B cell (primary cell): ENCODE results near the gene PRKAG2. TPM values are rescaled to one million over a fixed set of nuclear protein-coding genes. Genes with fewer than 3 reads are reported as not detected.

Experiments used
- ATAC-seq: fragments of 200-7000 bp; cut with Tn5 transposase; one replicate; pipeline ENCODE4 v1.10.0; 2021; ENCODE audit warnings: low read depth, mild to moderate bottlenecking, moderate number of reproducible peaks, moderate library complexity
- CTCF ChIA-PET: fragments of 350-600 bp; sonication (Branson Sonifier 250); formaldehyde crosslinking; loops from one replicate; lab custom pipeline; 2021; ENCODE audit warnings: antibody characterized with exemption, inconsistent platforms; lab: Charles Lee
- POLR2A ChIA-PET: fragments of 350-600 bp; sonication (Branson Sonifier 250); formaldehyde crosslinking; loops from one replicate; lab custom pipeline; 2021; ENCODE audit warnings: antibody characterized with exemption; lab: Charles Lee
- DNase-seq: peaks from one replicate; pipeline ENCODE4 v3.0.0; 2013
- H2AFZ ChIP-seq: 2 replicates; pipeline ENCODE4 v1.6.1; 2012; ENCODE audit warnings: mild to moderate bottlenecking, low read depth, low read length; ENCODE audit not compliant: insufficient read depth, poor library complexity, severe bottlenecking
- H3K27ac ChIP-seq, 2 donors: 1 replicate in 1 of 2; 2 replicates in 1 of 2; pipeline ENCODE4 v1.5.1; 2012 to 2013; ENCODE audit warnings: low read length in 2 of 2, mild to moderate bottlenecking in 2 of 2, moderate library complexity in 1 of 2
- H3K27me3 ChIP-seq, 4 experiments: fragments of 200-600 bp in 1 of 4; sonication (generic) in 1 of 4; replicated peaks in 1 of 4; 1 replicate in 2 of 4; 2 replicates in 2 of 4; pipeline versions ENCODE4 v1.6.1 to v1.7.0; 2013 to 2016; ENCODE audit warnings: low read length in 3 of 4, mild to moderate bottlenecking in 2 of 4, mixed read lengths in 1 of 4, moderate library complexity in 1 of 4; ENCODE audit not compliant: insufficient read depth in 4 of 4, control insufficient read depth in 3 of 4; ENCODE audit errors: control extremely low read depth in 1 of 4
- H3K36me3 ChIP-seq, 2 experiments: replicated peaks in 1 of 2; 1 replicate in 1 of 2; 2 replicates in 1 of 2; pipeline versions ENCODE4 v1.6.1 to v1.7.1; 2013; ENCODE audit warnings: low read length in 1 of 2; ENCODE audit not compliant: insufficient read depth in 2 of 2, control insufficient read depth in 1 of 2; ENCODE audit errors: control extremely low read depth in 1 of 2, extremely low read depth in 1 of 2
- H3K4me1 ChIP-seq, 2 donors: fragments of 200-600 bp in 1 of 2; sonication (generic) in 1 of 2; 1 replicate in 1 of 2; 2 replicates in 1 of 2; pipeline versions ENCODE4 v1.5.1 to v1.6.1; 2013 to 2017; ENCODE audit warnings: low read length in 2 of 2; ENCODE audit not compliant: control insufficient read depth in 2 of 2, insufficient read depth in 2 of 2
- H3K4me2 ChIP-seq: replicated peaks from 2 replicates; pipeline ENCODE3; 2012; ENCODE audit warnings: mild to moderate bottlenecking, low read depth, low read length; ENCODE audit not compliant: poor library complexity, severe bottlenecking
- H3K4me3 ChIP-seq, 5 experiments: fragments of 200-600 bp in 1 of 5; sonication (generic) in 1 of 5; 1 replicate in 3 of 5; 2 replicates in 2 of 5; pipeline versions ENCODE4 v1.5.1 to v1.7.0; 2011 to 2016; ENCODE audit warnings: low read length in 4 of 5, mild to moderate bottlenecking in 4 of 5, low read depth in 2 of 5, control low read depth in 1 of 5, moderate library complexity in 1 of 5; ENCODE audit not compliant: insufficient read depth in 1 of 5; ENCODE audit errors: control extremely low read depth in 1 of 5, extremely low read depth in 1 of 5
- H3K79me2 ChIP-seq: fragments of 200-600 bp; sonication (generic); one replicate; pipeline ENCODE4 v1.6.0; 2016; ENCODE audit warnings: low read length; ENCODE audit not compliant: control insufficient read depth, insufficient read depth
- H3K9ac ChIP-seq: fragments of 200-600 bp; sonication (generic); 2 replicates; pipeline ENCODE4 v1.6.1; 2017; ENCODE audit warnings: mild to moderate bottlenecking, low read length, moderate library complexity
- H3K9me3 ChIP-seq, 3 donors: one replicate each; pipeline versions ENCODE4 v1.6.1 to v1.7.1; 2013; ENCODE audit warnings: low read length in 2 of 3; ENCODE audit not compliant: control insufficient read depth in 2 of 3, insufficient read depth in 1 of 3; ENCODE audit errors: control extremely low read depth in 1 of 3
- H4K20me1 ChIP-seq: 2 replicates; pipeline ENCODE4 v1.6.0; 2012; ENCODE audit warnings: mild to moderate bottlenecking, low read length; ENCODE audit not compliant: insufficient read depth, control insufficient read depth, poor library complexity, severe bottlenecking
- H3K27ac Mint-ChIP-seq: one replicate; pipeline ENCODE4 v1.8.0; 2021; ENCODE audit warnings: mixed read lengths
- H3K27me3 Mint-ChIP-seq: one replicate; pipeline ENCODE4 v1.8.0; 2021; ENCODE audit warnings: mixed read lengths
- H3K4me1 Mint-ChIP-seq: one replicate; pipeline ENCODE4 v1.8.0; 2021; ENCODE audit warnings: mixed read lengths
- H3K4me3 Mint-ChIP-seq: one replicate; pipeline ENCODE4 v1.8.0; 2021; ENCODE audit warnings: mixed read lengths
- H3K9me3 Mint-ChIP-seq: one replicate; pipeline ENCODE4 v1.8.0; 2022; ENCODE audit warnings: mixed read lengths; ENCODE audit not compliant: insufficient read depth
- CTCF ChIP-seq: fragments of 200-600 bp; IDR thresholded peaks from one replicate; pipeline ENCODE4 v1.8.0; 2022; ENCODE audit warnings: antibody characterized with exemption, mild to moderate bottlenecking
- EZH2 ChIP-seq: IDR thresholded peaks from 2 replicates; pipeline ENCODE4 v1.6.1; 2012; ENCODE audit warnings: borderline replicate concordance, low read depth, mild to moderate bottlenecking, moderate library complexity, low read length; ENCODE audit not compliant: insufficient read depth, poor library complexity, severe bottlenecking
- WGBS: methylation state at CpG from one replicate; pipeline ENCODE4 v1.1.5; 2013; ENCODE audit warnings: missing lambda C conversion rate; ENCODE audit not compliant: insufficient coverage; 5-methylcytosine and 5-hydroxymethylcytosine counted together
- intact Hi-C: fragments of 100-400 bp; cut with micrococcal nuclease; formaldehyde crosslinking; loops from one replicate; pipeline ENCODE4 v1.10.0; 2022
- polyA plus RNA-seq: library from polyadenylated mRNA; depleted of rRNA; stranded (reverse); fragments of >200 nt; gene quantifications from 2 replicates; pipeline ENCODE4 v1.2.3, GENCODE V29; 2012
- total RNA-seq, 2 donors: library from RNA; stranded (reverse); fragments of 120-200 nt in 1 of 2; gene quantifications; 1 replicate in 1 of 2; 2 replicates in 1 of 2; pipeline versions ENCODE4 v1.2.3 to v1.2.4, GENCODE V29; 2013 to 2022

Gene PRKAG2
- total and polyA plus RNA-seq, 2 donors (not counting 1 experiment from before 2014, with no cell fraction given) = 22.1 to 56.3 TPM

- H2AFZ ChIP-seq = no peak overlapping the region
- H3K9me3 Mint-ChIP-seq = no peaks in the 10 kb centered on the region
- H3K4me2 ChIP-seq = no peak overlapping the region
- H3K4me1 Mint-ChIP-seq = peaks cover 26% of the 10 kb centered on the region
- H3K27me3 Mint-ChIP-seq = no peaks in the 10 kb centered on the region
- ATAC-seq = no peak
- no peak for DNase-seq
- no peaks in the 10 kb centered on the region for H3K36me3 ChIP-seq
- peaks cover 0 to 4% (median 0%) of the 10 kb centered on the region in 3 donors for H3K9me3 ChIP-seq
- intact Hi-C loops = no loop called here
- H3K79me2 ChIP-seq = no peaks in the 10 kb centered on the region
- H3K4me3 Mint-ChIP-seq = no peak overlapping the region
- H3K27ac ChIP-seq = no peak overlapping the region
- TF ChIP-seq EZH2 = no peak
- TF ChIP-seq CTCF = no peak
- ChIA-PET POLR2A (no interaction called here), CTCF (no interaction called here)
- H3K27ac Mint-ChIP-seq = no peak overlapping the region
- 92% methylated on average over 4 of the region's 5 CpGs for WGBS
- no peak overlapping the region for H3K4me3 ChIP-seq
- H3K27me3 ChIP-seq = no peaks in the 10 kb centered on the region
- no peak overlapping the region for H3K9ac ChIP-seq
- H3K4me1 ChIP-seq = peaks cover 0 to 3% of the 10 kb centered on the region in 2 donors
- H4K20me1 ChIP-seq = peaks cover 9% of the 10 kb centered on the region
Observed at GRCh38 chr7:151716323-151716722, 160.6 kb downstream of the PRKAG2 start.

DNA sequence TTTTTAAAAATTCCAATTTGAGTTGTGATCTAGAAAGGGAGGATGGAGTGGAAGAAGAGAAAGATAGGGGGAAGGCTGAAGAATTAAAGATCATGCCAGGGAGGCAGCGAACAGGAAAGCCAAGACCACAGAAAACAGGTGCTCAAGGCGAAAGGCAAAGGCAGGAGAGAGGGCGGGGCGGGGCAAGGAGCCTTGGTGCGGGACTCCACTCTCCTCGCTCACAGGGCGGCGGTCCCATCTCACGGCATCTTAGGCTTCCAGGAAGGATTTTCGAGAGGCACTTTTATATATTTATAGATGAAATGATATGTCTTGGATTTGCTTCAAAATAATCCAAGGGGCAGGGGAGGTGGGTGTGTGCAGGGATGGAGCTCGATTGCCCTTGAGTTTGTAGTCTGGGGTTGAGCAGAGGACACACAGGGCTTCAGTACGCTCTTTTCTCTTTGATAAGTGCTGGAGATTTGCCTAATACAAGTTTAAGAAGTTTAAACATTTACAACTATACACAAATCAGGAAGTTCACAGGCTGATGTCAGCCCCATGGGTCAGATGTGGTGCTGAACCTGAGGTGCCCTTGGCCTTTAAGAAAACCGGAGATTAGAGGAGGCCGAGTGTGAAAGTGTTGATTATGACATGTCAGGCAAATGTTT, 161.1 kb downstream of the PRKAG2 start:
- ATAC-seq (no peak), DNase-seq (no peak)
- H3K4me1 ChIP-seq = peaks cover 0 to 3% of the 10 kb centered on the region in 2 donors
- no peak overlapping the region for H3K9ac ChIP-seq
- no peaks in the 10 kb centered on the region for H3K36me3 ChIP-seq
- H2AFZ ChIP-seq = no peak overlapping the region
- Mint-ChIP-seq H3K4me1 (peaks cover 26% of the 10 kb centered on the region), H3K27ac (no peak overlapping the region), H3K27me3 (no peaks in the 10 kb centered on the region), H3K9me3 (no peaks in the 10 kb centered on the region), H3K4me3 (no peak overlapping the region)
- H3K4me3 ChIP-seq = no peak overlapping the region
- CTCF ChIA-PET = no interaction called here
- TF ChIP-seq EZH2 (no peak), CTCF (no peak)
- peaks cover 9% of the 10 kb centered on the region for H4K20me1 ChIP-seq
- no peak overlapping the region for H3K4me2 ChIP-seq
- H3K27ac ChIP-seq = no peak overlapping the region
- POLR2A ChIA-PET = no interaction called here
- intact Hi-C loops = no loop called here
- no peaks in the 10 kb centered on the region for H3K79me2 ChIP-seq
- peaks cover 0 to 4% (median 0%) of the 10 kb centered on the region in 3 donors for H3K9me3 ChIP-seq
- 72% methylated on average over 5 of the region's 14 CpGs for WGBS
- H3K27me3 ChIP-seq = no peaks in the 10 kb centered on the region
